Osteocyte (in vitro differentiated cells): ENCODE results near the gene SCFD2. TPM values are rescaled to one million over a fixed set of nuclear protein-coding genes. Genes with fewer than 3 reads are reported as not detected.

ENCODE experiments used
- DNase-seq: peaks from one replicate; pipeline ENCODE4 v3.0.0; 2021; ENCODE audit warnings: mixed read lengths; ENCODE audit not compliant: unreplicated experiment; ENCODE audit errors: extremely low spot score
- H3K27ac Mint-ChIP-seq: one replicate; pipeline ENCODE4 v1.8.0; 2021; ENCODE audit warnings: mild to moderate bottlenecking, mixed read lengths; ENCODE audit not compliant: unreplicated experiment
- H3K27me3 Mint-ChIP-seq: one replicate; pipeline ENCODE4 v1.8.0; 2021; ENCODE audit warnings: mixed read lengths; ENCODE audit not compliant: unreplicated experiment
- H3K36me3 Mint-ChIP-seq: one replicate; pipeline ENCODE4 v1.8.0; 2021; ENCODE audit warnings: mixed read lengths; ENCODE audit not compliant: unreplicated experiment
- H3K4me1 Mint-ChIP-seq: one replicate; pipeline ENCODE4 v1.8.0; 2021; ENCODE audit warnings: mixed read lengths; ENCODE audit not compliant: unreplicated experiment
- H3K4me3 Mint-ChIP-seq: one replicate; pipeline ENCODE4 v1.8.0; 2021; ENCODE audit warnings: mild to moderate bottlenecking, moderate library complexity, mixed read lengths; ENCODE audit not compliant: unreplicated experiment
- H3K9me3 Mint-ChIP-seq: one replicate; pipeline ENCODE4 v1.8.0; 2021; ENCODE audit warnings: mixed read lengths; ENCODE audit not compliant: unreplicated experiment
- total RNA-seq: library from RNA; stranded (reverse); gene quantifications from 2 replicates; pipeline ENCODE4 v1.2.1, GENCODE V29; 2021
- TF ChIP-seq, protein P1 (sequence below): fragments of 200-600 bp; sonication (generic); IDR thresholded peaks from 2 replicates; pipeline ENCODE4 v1.5.0; 2021; ENCODE audit warnings: antibody characterized with exemption, mild to moderate bottlenecking, moderate library complexity

The SCFD2 gene
- total RNA-seq, 1 donor from 2014 or later = 14.0 TPM

DNA sequence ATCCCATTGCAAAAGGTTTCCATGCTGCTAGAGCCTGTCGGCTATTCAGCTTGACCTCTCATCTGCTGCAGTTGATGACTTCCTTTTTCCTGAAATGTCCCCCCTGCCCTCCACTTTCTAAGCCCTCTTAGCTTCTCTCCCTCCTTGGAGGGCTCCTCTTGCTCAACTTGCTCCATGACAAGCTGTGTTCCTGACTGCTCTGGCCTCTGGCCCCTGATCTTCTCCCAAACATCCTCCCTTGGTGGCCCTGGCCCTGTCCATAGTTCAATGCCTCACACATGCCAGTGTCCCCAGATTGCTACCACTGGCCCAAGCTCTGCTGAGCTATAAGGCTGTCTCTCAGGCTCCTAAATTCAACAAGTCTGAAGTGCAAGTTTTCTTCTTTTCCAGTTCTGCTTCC, 474.1 kb downstream of the SCFD2 start:
- TF ChIP-seq, protein P1, sequence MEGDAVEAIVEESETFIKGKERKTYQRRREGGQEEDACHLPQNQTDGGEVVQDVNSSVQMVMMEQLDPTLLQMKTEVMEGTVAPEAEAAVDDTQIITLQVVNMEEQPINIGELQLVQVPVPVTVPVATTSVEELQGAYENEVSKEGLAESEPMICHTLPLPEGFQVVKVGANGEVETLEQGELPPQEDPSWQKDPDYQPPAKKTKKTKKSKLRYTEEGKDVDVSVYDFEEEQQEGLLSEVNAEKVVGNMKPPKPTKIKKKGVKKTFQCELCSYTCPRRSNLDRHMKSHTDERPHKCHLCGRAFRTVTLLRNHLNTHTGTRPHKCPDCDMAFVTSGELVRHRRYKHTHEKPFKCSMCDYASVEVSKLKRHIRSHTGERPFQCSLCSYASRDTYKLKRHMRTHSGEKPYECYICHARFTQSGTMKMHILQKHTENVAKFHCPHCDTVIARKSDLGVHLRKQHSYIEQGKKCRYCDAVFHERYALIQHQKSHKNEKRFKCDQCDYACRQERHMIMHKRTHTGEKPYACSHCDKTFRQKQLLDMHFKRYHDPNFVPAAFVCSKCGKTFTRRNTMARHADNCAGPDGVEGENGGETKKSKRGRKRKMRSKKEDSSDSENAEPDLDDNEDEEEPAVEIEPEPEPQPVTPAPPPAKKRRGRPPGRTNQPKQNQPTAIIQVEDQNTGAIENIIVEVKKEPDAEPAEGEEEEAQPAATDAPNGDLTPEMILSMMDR = no peak
- Mint-ChIP-seq H3K36me3 (no peaks in the 10 kb centered on the region), H3K27me3 (no peaks in the 10 kb centered on the region), H3K27ac (no peak overlapping the region), H3K9me3 (no peaks in the 10 kb centered on the region), H3K4me1 (peaks cover 2% of the 10 kb centered on the region), H3K4me3 (no peak overlapping the region)
- no peak for DNase-seq

DNA sequence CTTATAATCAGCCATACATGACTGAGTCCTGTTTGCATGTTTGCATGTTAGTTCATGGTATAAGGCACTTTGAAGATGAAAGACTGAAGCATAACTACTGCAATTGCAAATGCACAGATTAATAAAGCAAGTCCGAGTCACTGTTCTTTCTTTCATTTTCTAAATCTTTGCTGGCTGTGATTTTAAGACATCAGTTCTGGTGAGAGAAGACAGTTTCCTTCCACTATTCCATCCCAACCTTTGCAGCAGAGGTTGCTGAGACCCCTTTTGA, 475.4 kb downstream of the SCFD2 start:
- Mint-ChIP-seq H3K36me3 (no peaks in the 10 kb centered on the region), H3K4me3 (no peak overlapping the region), H3K9me3 (no peaks in the 10 kb centered on the region), H3K4me1 (peaks cover 2% of the 10 kb centered on the region), H3K27ac (no peak overlapping the region), H3K27me3 (no peaks in the 10 kb centered on the region)
- TF ChIP-seq, protein P1 = no peak
- no peak for DNase-seq

DNA sequence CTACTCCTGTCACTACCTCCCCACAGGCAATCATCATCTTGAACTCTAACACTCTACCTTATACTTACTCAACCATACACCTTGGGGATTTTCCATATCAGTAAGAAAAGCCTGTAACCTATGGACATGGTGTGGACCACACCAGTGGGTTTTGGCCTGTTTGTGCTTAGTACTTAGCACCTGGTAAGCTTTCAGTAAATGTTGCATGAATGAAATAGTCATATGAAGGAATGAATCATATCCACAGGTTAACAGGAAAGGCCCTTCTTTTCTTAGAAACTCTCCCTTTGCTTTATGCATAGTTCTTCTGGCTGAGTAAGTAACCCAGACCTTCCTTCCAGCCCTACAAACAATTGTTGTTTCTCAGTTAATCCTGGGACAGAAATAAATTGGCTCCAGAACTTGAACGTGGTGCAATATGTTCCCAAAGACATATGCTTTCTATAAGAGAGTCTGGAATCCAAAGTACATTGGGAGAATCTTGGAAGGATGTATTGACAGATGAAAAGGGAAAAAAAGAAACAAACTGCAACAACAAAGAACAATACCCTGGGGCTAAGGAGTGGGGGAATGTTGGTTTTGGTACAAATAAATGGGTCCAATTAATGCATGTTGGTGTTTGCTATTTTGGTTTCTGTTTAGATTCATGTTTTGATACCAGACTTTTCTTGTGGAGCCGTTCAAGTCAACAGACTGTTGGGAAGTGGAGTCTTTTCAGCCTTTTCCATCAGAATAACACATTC, 475.9 kb downstream of the SCFD2 start:
- TF ChIP-seq, protein P1 = no peak
- Mint-ChIP-seq H3K9me3 (no peaks in the 10 kb centered on the region), H3K36me3 (no peaks in the 10 kb centered on the region), H3K27ac (no peak overlapping the region), H3K4me3 (no peak overlapping the region), H3K4me1 (peaks cover 2% of the 10 kb centered on the region), H3K27me3 (no peaks in the 10 kb centered on the region)
- DNase-seq = no peak

DNA sequence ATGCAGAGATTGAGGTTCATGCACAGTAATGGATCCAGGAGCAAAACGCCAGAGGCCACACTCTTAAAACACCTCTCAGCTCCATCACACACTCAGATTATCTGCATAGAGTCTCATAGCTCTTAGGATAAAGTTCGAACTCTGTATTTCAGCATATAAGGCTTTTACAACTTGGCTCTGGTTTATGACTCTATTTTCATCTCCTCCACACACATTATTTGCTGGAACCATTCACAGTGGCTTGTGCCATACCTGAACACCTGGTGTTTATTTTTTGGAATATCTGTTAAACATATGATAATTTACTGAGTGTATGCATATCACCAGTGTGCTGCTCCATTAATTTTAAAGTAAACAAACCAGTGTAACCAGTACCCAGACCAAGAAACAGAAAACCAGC, 476.5 kb downstream of the SCFD2 start:
- TF ChIP-seq, protein P1 = no peak
- H3K36me3 Mint-ChIP-seq = no peaks in the 10 kb centered on the region
- no peak overlapping the region for H3K4me3 Mint-ChIP-seq
- H3K4me1 Mint-ChIP-seq = peaks cover 2% of the 10 kb centered on the region
- no peak for DNase-seq
- no peaks in the 10 kb centered on the region for H3K9me3 Mint-ChIP-seq
- no peaks in the 10 kb centered on the region for H3K27me3 Mint-ChIP-seq
- no peak overlapping the region for H3K27ac Mint-ChIP-seq

DNA sequence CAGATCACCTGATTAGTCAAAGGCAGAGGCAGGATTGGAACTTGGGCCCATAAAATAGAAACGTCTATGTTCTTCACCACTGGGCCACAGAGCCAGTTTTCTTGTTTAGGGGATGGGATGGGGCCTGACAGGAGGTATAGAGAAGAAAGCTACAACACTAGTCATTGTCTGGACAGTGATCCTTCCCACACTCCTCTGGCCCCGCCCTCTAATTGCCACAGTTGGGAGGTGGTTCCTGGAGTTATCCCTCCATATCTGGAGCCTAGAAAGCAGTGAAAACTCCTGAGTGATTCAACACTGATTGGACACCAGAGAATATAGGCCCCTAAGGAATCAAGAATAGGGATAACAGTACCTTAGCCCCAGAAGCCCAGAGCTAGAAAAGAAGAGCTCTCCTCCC, 480.9 kb downstream of the SCFD2 start:
- H3K36me3 Mint-ChIP-seq = peaks cover 2% of the 10 kb centered on the region
- peak; percentile 54 for DNase-seq
- TF ChIP-seq, protein P1 = no peak

More for the DNA sequence above, 480.9 kb downstream of the SCFD2 start:
- H3K27ac Mint-ChIP-seq = no peak overlapping the region
- no peak overlapping the region for H3K4me3 Mint-ChIP-seq
- no peaks in the 10 kb centered on the region for H3K4me1 Mint-ChIP-seq
- no peaks in the 10 kb centered on the region for H3K27me3 Mint-ChIP-seq
- H3K9me3 Mint-ChIP-seq = no peaks in the 10 kb centered on the region
